ENCODE data around the gene NOTUM.

NOTUM gene

GRCh38 chr17:81952792-81953228, 8.2 kb downstream of the NOTUM start:
- Histone ChIP-seq H3K9ac (no peak overlapping the region), H4K20me1 (no peaks in the 10 kb centered on the region), H3K27ac (no peak overlapping the region), H3K4me1 (peaks cover 0 to 10% (median 3%) of the 10 kb centered on the region in 10 experiments; a peak in 7 of 20 replicates), H3K36me3 (no peaks in the 10 kb centered on the region), H3K9me3 (replicated peaks in 1 of 11) (no peaks in the 10 kb centered on the region), H3K4me3 (no peak overlapping the region), H3K27me3 (peaks cover 5 to 13% (median 11%) of the 10 kb centered on the region in 11 experiments), H3K4me2 (peak overlapping the region in 2 of 11 experiments; percentile 7 to 12; a peak in 3 of 22 replicates)
- no peak for TF ChIP-seq Cebpa-rat (IDR thresholded peaks at IDR 0.05)

GRCh38 chr17:81951785-81952684, 9.0 kb downstream of the NOTUM start:
- H3K27me3 ChIP-seq: peaks cover 0 to 5% (median 3%) of the 10 kb centered on the region in 11 experiments; a peak in 10 of 22 replicates
- H3K9me3 ChIP-seq (replicated peaks in 1 of 11): no peaks in the 10 kb centered on the region
- H3K36me3 ChIP-seq: no peaks in the 10 kb centered on the region
- H4K20me1 ChIP-seq: no peaks in the 10 kb centered on the region
- no peak overlapping the region for H3K27ac ChIP-seq
- no peak overlapping the region for H3K4me3 ChIP-seq
- H3K4me1 ChIP-seq: peaks cover 0 to 10% (median 3%) of the 10 kb centered on the region in 10 experiments; a peak in 7 of 20 replicates
- H3K4me2 ChIP-seq: peak overlapping the region in 1 of 11 experiments; percentile 7; a peak in 2 of 22 replicates
- H3K9ac ChIP-seq: no peak overlapping the region
- no peak for TF ChIP-seq Cebpa-rat (IDR thresholded peaks at IDR 0.05)

- H3K4me1 ChIP-seq: peaks cover 0 to 13% (median 3%) of the 10 kb centered on the region in 10 experiments; a peak in 7 of 20 replicates
- H3K36me3 ChIP-seq: no peaks in the 10 kb centered on the region
- no peaks in the 10 kb centered on the region for H3K27me3 ChIP-seq
- H3K27ac ChIP-seq: no peak overlapping the region
- no peak for TF ChIP-seq Cebpa-rat (IDR thresholded peaks at IDR 0.05)
- H3K9me3 ChIP-seq (replicated peaks in 1 of 11): no peaks in the 10 kb centered on the region
- no peak overlapping the region for H3K9ac ChIP-seq
- H3K4me2 ChIP-seq: no peak overlapping the region
- H4K20me1 ChIP-seq: no peaks in the 10 kb centered on the region
- H3K4me3 ChIP-seq: no peak overlapping the region
These were observed 10.5 kb downstream of the NOTUM start for GRCh38 chr17:81950501-81950900.

DNA sequence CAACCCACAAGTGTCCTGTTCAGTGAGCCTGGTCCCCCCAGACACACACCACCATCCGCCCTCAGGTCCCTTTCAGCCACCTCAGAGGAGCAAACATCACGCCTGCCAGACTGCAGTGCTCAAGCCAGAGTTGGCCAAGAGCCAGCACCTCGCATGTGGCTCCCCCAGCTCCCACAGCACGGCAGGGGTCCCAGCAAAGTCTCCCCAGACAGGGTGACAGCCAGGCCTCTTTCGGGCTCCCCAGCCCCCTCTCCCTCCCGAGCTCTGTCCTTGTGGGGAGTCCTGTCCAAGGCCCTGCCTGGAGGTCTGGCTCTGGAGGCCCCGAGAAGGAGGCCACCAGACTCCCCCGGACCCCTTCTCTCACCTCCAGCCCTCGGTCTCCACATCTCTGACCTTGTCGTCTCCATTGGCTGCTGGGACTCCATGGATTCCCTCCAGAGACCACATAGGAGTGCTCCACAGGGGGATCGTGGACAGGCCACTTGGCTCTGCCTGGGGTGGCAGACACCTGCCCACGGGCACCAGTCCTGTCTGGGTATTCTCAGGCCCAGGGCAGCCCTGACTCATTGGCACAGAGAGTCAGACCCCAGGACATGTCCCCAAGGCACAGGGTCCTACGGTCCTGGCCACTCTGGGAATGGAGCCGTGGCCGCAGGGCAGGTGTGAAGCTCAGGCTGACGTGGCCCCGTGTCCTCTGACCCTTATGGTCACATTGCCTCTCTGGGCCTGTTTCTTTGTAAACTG, 12.2 kb downstream of the NOTUM start:
- TF ChIP-seq Cebpa-rat (IDR thresholded peaks at IDR 0.05): no peak
- Histone ChIP-seq H3K4me1 (peaks cover 0 to 24% (median 6%) of the 10 kb centered on the region in 10 experiments; a peak in 9 of 20 replicates), H3K27me3 (no peaks in the 10 kb centered on the region), H3K36me3 (no peaks in the 10 kb centered on the region), H3K9me3 (replicated peaks in 1 of 11) (no peaks in the 10 kb centered on the region), H3K4me3 (no peak overlapping the region), H3K4me2 (0 out of 22 replicates have a peak overlapping the region, but pooled peaks of 1 of the 11 experiments have one; percentile 0), H4K20me1 (no peaks in the 10 kb centered on the region), H3K9ac (peak overlapping the region in 2 of 11 experiments; percentile 17 to 28; a peak in 1 of 22 replicates), H3K27ac (no peak overlapping the region)

DNA sequence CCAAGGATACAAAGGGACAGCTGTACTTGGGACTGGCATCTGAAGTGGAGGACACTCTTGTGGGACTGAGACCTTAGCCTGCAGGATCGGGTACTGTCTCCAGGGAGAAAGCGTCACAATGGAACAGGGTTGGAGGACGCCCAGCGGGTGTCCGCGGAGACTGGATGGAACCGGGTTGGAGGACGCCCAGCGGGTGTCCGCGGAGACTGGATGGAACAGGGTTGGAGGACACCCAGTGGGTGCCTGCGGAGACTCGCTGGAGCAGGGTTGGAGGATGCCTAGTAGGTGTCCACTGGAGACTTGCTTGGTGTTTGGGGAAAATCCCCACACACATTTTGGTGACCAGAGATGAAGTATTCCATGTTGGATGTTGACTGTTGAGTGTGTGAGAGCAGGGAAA, 13.8 kb downstream of the NOTUM start, which contains the start of gene MYADML2:
Gene MYADML2 (minus strand): TSS at position 45 of the 400 bp plus-strand sequence. CDS start 5,492 bp downstream, outside the sequence.
- no peaks in the 10 kb centered on the region for H3K36me3 ChIP-seq
- no peak within 1 kb of the TSS for H3K9ac ChIP-seq
- peaks cover 0 to 3% (median 0%) of the 10 kb centered on the region in 11 experiments; a peak in 3 of 22 replicates for H3K27me3 ChIP-seq
- H3K4me1 ChIP-seq: peaks cover 0 to 36% (median 7%) of the 10 kb centered on the region in 10 experiments; a peak in 13 of 20 replicates
- no peak for TF ChIP-seq Cebpa-rat (IDR thresholded peaks at IDR 0.05)
- no peak within 1 kb of the TSS for H3K4me2 ChIP-seq
- no peak within 1 kb of the TSS for H3K4me3 ChIP-seq
- H4K20me1 ChIP-seq: no peaks in the 10 kb centered on the region
- H3K9me3 ChIP-seq (replicated peaks in 1 of 11): no peaks in the 10 kb centered on the region
- no peak within 1 kb of the TSS for H3K27ac ChIP-seq

- Histone ChIP-seq H3K4me1 (peaks cover 13 to 59% (median 30%) of the 10 kb centered on the region in 10 experiments; a peak in 19 of 20 replicates), H3K9ac (no peak overlapping the region), H3K9me3 (replicated peaks in 1 of 11) (no peaks in the 10 kb centered on the region), H4K20me1 (no peaks in the 10 kb centered on the region), H3K27me3 (peaks cover 0 to 16% (median 0%) of the 10 kb centered on the region in 11 experiments; a peak in 5 of 22 replicates), H3K4me2 (peak overlapping the region in 4 of 11 experiments; percentile 10 to 34 (median 26); a peak in 2 of 22 replicates), H3K4me3 (no peak overlapping the region), H3K27ac (no peak overlapping the region), H3K36me3 (no peaks in the 10 kb centered on the region)
- no peak for TF ChIP-seq Cebpa-rat (IDR thresholded peaks at IDR 0.05)
These were observed 16.1 kb downstream of the NOTUM start for GRCh38 chr17:81944858-81945257.

DNA sequence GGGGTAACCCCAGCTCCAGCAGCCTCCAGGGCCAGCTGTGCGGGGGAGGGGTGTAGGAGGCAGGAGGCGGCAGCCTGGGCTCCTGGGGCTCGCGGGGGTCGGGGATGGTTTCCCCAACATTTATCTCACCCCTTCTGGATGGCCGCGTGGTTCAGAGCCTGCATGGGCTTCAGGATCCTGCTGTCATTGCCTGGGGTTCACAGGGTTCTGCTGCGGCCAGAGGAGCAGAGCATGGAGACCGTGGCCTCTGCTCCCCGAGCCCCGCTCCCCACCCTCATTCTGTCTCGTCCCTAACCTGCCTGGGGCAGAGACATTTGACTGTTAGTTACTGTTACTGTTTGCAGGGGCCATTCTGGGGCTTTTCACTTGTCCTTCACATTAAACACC, 18.8 kb downstream of the NOTUM start:
- no peaks in the 10 kb centered on the region for H3K36me3 ChIP-seq
- no peak for TF ChIP-seq Cebpa-rat (IDR thresholded peaks at IDR 0.05)
- H3K27me3 ChIP-seq: peaks cover 0 to 19% (median 0%) of the 10 kb centered on the region in 11 experiments; a peak in 5 of 22 replicates
- H3K27ac ChIP-seq: no peak overlapping the region
- H3K4me3 ChIP-seq: peak overlapping the region in 2 of 10 experiments; percentile 11 to 27; a peak in 2 of 20 replicates
- H3K4me2 ChIP-seq: peak overlapping the region in 10 of 11 experiments; percentile 64 to 100 (median 100); a peak in 19 of 22 replicates
- H3K4me1 ChIP-seq: peaks cover 31 to 80% (median 57%) of the 10 kb centered on the region in 10 experiments
- peak overlapping the region in 3 of 11 experiments; percentile 21 to 41 (median 23); a peak in 1 of 22 replicates for H3K9ac ChIP-seq
- H4K20me1 ChIP-seq: no peaks in the 10 kb centered on the region
- no peaks in the 10 kb centered on the region for H3K9me3 ChIP-seq (replicated peaks in 1 of 11)

DNA sequence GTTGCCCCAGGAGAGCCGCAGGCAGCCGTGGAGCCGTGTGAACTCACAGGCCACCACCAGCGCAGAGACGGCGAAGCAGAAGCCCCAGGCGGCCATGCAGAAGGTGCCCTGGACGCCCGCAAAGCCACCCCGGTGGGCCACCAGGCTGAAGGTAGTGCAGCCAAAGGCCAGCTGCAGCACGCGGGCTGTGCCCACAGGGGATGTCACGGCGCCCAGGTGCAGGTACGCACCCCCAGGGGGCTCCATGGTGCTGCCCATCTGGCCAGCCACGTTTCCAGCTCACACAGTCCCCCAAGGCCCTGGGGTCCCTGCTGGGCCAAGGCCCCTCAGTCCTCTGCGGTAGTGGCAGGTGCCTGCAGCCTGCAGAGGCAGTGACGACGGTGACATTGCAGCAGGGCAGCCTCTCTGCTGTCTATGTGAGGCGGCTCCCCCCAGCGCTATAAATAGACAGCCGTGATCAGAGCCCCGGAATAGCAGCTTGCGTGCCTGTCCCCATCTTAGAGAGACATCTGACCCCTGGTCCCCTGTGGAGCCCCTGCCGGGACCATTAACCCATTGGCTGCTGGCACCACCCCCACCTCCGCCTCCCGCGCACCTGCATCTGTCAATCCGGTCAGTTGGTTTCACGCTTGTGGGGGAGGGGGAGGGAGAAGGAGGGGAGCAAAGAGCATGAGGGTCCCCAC, 19.4 kb downstream of the NOTUM start:
- Histone ChIP-seq H3K4me2 (peak overlapping the region; percentile 64 to 100 (median 100)), H3K9me3 (replicated peaks in 1 of 11) (no peaks in the 10 kb centered on the region), H3K27ac (no peak overlapping the region), H3K36me3 (no peaks in the 10 kb centered on the region), H4K20me1 (no peaks in the 10 kb centered on the region), H3K9ac (peak overlapping the region in 7 of 11 experiments; percentile 1 to 41 (median 17); a peak in 4 of 22 replicates), H3K27me3 (peaks cover 0 to 19% (median 0%) of the 10 kb centered on the region in 11 experiments; a peak in 5 of 22 replicates), H3K4me1 (peaks cover 34 to 83% (median 61%) of the 10 kb centered on the region in 10 experiments), H3K4me3 (peak overlapping the region in 4 of 10 experiments; percentile 5 to 27 (median 11); a peak in 2 of 20 replicates)
- no peak for TF ChIP-seq Cebpa-rat (IDR thresholded peaks at IDR 0.05)
